Keratinocyte (primary cell): Measurements from ENCODE around the gene PKHD1. TPM values are rescaled to one million over a fixed set of nuclear protein-coding genes. Genes with fewer than 3 reads are reported as not detected.

Experiments
- DNase-seq: peaks from one replicate; pipeline ENCODE4 v3.0.0-alpha.2; 2011; ENCODE audit warnings: low read depth, missing footprints, low spot score
- FAIRE-seq: peaks from 2 replicates; lab custom pipeline; 2011; peaks lifted over from hg19 to GRCh38; lab: Jason Lieb, UNC
- H2AFZ ChIP-seq: 2 replicates; pipeline ENCODE4 v1.6.0; 2012; ENCODE audit warnings: low read length, control low read depth, inconsistent platforms; ENCODE audit not compliant: control insufficient read depth
- H3K27ac ChIP-seq: 2 replicates; pipeline ENCODE4 v1.5.1; 2011; ENCODE audit warnings: low read length; ENCODE audit not compliant: control insufficient read depth, insufficient read depth
- H3K27me3 ChIP-seq: 3 replicates; pipeline ENCODE4 v1.6.0; 2011; ENCODE audit warnings: low read length; ENCODE audit not compliant: control insufficient read depth, insufficient read depth; ENCODE audit errors: extremely low read depth
- H3K36me3 ChIP-seq, 2 experiments: 2 replicates in 1 of 2; 3 replicates in 1 of 2; pipeline ENCODE4 v1.5.1; 2011; ENCODE audit warnings: low read length in 2 of 2, mild to moderate bottlenecking in 1 of 2; ENCODE audit not compliant: control insufficient read depth in 2 of 2, insufficient read depth in 2 of 2; ENCODE audit errors: extremely low read depth in 1 of 2
- H3K4me1 ChIP-seq: 3 replicates; pipeline ENCODE4 v1.5.1; 2011; ENCODE audit warnings: low read length; ENCODE audit not compliant: control insufficient read depth, insufficient read depth; ENCODE audit errors: extremely low read depth
- H3K4me2 ChIP-seq: 3 replicates; pipeline ENCODE4 v1.6.0; 2011; ENCODE audit warnings: low read depth, low read length; ENCODE audit not compliant: control insufficient read depth, insufficient read depth; ENCODE audit errors: extremely low read depth
- H3K4me3 ChIP-seq, 3 experiments: fragments of 200-600 bp in 1 of 3; sonication (generic) in 1 of 3; 2 replicates in 2 of 3; 3 replicates in 1 of 3; pipeline ENCODE4 v1.5.1; 2011 to 2016; ENCODE audit warnings: low read length in 3 of 3, mild to moderate bottlenecking in 3 of 3, control low read depth in 2 of 3, inconsistent platforms in 1 of 3, low read depth in 1 of 3, mixed read lengths in 1 of 3, mixed run types in 1 of 3, moderate library complexity in 1 of 3; ENCODE audit not compliant: control insufficient read depth in 2 of 3, insufficient read depth in 2 of 3; ENCODE audit errors: extremely low read depth in 1 of 3
- H3K79me2 ChIP-seq: 2 replicates; pipeline ENCODE4 v1.6.0; 2012; ENCODE audit warnings: low read length; ENCODE audit not compliant: control insufficient read depth, insufficient read depth
- H3K9ac ChIP-seq: 3 replicates; pipeline ENCODE4 v1.6.0; 2011; ENCODE audit warnings: low read length; ENCODE audit not compliant: control insufficient read depth, insufficient read depth; ENCODE audit errors: extremely low read depth
- H3K9me1 ChIP-seq: 3 replicates; pipeline ENCODE4 v1.6.0; 2011; ENCODE audit warnings: low read length; ENCODE audit not compliant: control insufficient read depth, insufficient read depth; ENCODE audit errors: extremely low read depth
- H3K9me3 ChIP-seq: 2 replicates; pipeline ENCODE4 v1.5.1; 2012; ENCODE audit warnings: low read depth, low read length; ENCODE audit not compliant: control insufficient read depth
- H4K20me1 ChIP-seq: 3 replicates; pipeline ENCODE4 v1.6.0; 2011; ENCODE audit warnings: low read length; ENCODE audit not compliant: control insufficient read depth, insufficient read depth; ENCODE audit errors: extremely low read depth
- CTCF ChIP-seq, 3 experiments: IDR thresholded peaks in 1 of 3; conservative IDR thresholded peaks in 1 of 3; optimal IDR thresholded peaks in 1 of 3; 2 replicates in 2 of 3; 3 replicates in 1 of 3; pipeline versions ENCODE3 to v1.5.1; 2011; ENCODE audit warnings: low read length in 3 of 3, mild to moderate bottlenecking in 3 of 3, moderate library complexity in 2 of 3, control low read depth in 1 of 3, inconsistent platforms in 1 of 3; ENCODE audit not compliant: insufficient read depth in 2 of 3; ENCODE audit errors: extremely low read depth in 1 of 3
- EZH2 ChIP-seq: IDR thresholded peaks from one replicate; pipeline ENCODE4 v1.6.1; 2012; ENCODE audit warnings: inconsistent platforms, mild to moderate bottlenecking, low read length, moderate library complexity
- dilution Hi-C: fragments of 300-500 bp; cut with MboI; formaldehyde crosslinking; loops from one replicate; pipeline ENCODE4 v1.7.0; 2020; ENCODE audit warnings: low sequenced_read_pairs; ENCODE audit not compliant: extremely low pct_ligation_motif_present
- polyA plus RNA-seq, 5 experiments: library from polyadenylated mRNA; depleted of rRNA in 3 of 5; stranded (reverse) in 3 of 5; stranded (forward) in 1 of 5; unstranded in 1 of 5; fragments of >200 nt; gene quantifications; 1 replicate in 1 of 5; 2 replicates in 3 of 5; 3 replicates in 1 of 5; pipeline versions ENCODE4 v1.2.1 to v1.2.3, GENCODE V29; 2011 to 2012; ENCODE audit warnings: missing spikeins in 2 of 5, low read depth in 1 of 5, low replicate concordance in 1 of 5

The PKHD1 gene
- polyA plus RNA-seq, 1 donor (not counting 4 experiments of a cell fraction or from before 2014, with no cell fraction given), result under 0.01 TPM

GRCh38 chr6:52116605-52116948 is 29.2 kb upstream of the PKHD1 start:
- H2AFZ ChIP-seq, result no peak overlapping the region
- no peaks in the 10 kb centered on the region for H3K79me2 ChIP-seq
- no peaks in the 10 kb centered on the region for H4K20me1 ChIP-seq
- H3K4me1 ChIP-seq, result no peaks in the 10 kb centered on the region
- H3K27ac ChIP-seq, result no peak overlapping the region
- H3K4me3 ChIP-seq, result no peak overlapping the region
- dilution Hi-C loops, result no loop called here
- H3K27me3 ChIP-seq, result no peaks in the 10 kb centered on the region
- no peak overlapping the region for H3K9ac ChIP-seq
- TF ChIP-seq EZH2, result no peak
- DNase-seq, result no peak
- no peaks in the 10 kb centered on the region for H3K9me3 ChIP-seq
- FAIRE-seq, result no peak
- no peaks in the 10 kb centered on the region for H3K36me3 ChIP-seq
- H3K4me2 ChIP-seq, result no peak overlapping the region
- no peaks in the 10 kb centered on the region for H3K9me1 ChIP-seq

- H4K20me1 ChIP-seq, result no peaks in the 10 kb centered on the region
- no peaks in the 10 kb centered on the region for H3K9me3 ChIP-seq
- FAIRE-seq, result no peak
- no peak for TF ChIP-seq EZH2
- no peak for TF ChIP-seq CTCF (optimal IDR thresholded peaks at IDR 0.05 in 1 of 3, IDR thresholded peaks at IDR 0.05 in 1 of 3, conservative IDR thresholded peaks at IDR 0.05 in 1 of 3; ENCODE audit: extremely low read depth in 1 of 3, insufficient read depth in 2 of 3, low read length in 3 of 3)
- no peak overlapping the region for H2AFZ ChIP-seq
- H3K27ac ChIP-seq, result no peak overlapping the region
- no peaks in the 10 kb centered on the region for H3K36me3 ChIP-seq
- dilution Hi-C loops, result no loop called here
- H3K4me2 ChIP-seq, result no peak overlapping the region
- DNase-seq, result no peak
- H3K79me2 ChIP-seq, result no peaks in the 10 kb centered on the region
- H3K4me1 ChIP-seq, result no peaks in the 10 kb centered on the region
- no peaks in the 10 kb centered on the region for H3K27me3 ChIP-seq
- no peaks in the 10 kb centered on the region for H3K9me1 ChIP-seq
- no peak overlapping the region for H3K4me3 ChIP-seq
- no peak overlapping the region for H3K9ac ChIP-seq
These were observed 28.6 kb upstream of the PKHD1 start for GRCh38 chr6:52115891-52116604.
